NCI-H345 treated with DMSO at 0.1 percent for 48 hours (cell line): ENCODE data around the gene PTCH2.

Experiments used
- DNase-seq: peaks from one replicate; lab custom pipeline; 2025; ENCODE audit not compliant: unreplicated experiment; lab: John Stamatoyannopoulos, UW

The PTCH2 gene

GRCh38 chr1:44784094-44785028, 58.7 kb downstream of the PTCH2 start:
- DNase-seq = no peak

GRCh38 chr1:44783697-44784093, 59.4 kb downstream of the PTCH2 start:
- no peak for DNase-seq

GRCh38 chr1:44780583-44781121, 62.4 kb downstream of the PTCH2 start:
- DNase-seq = no peak

- no peak for DNase-seq
These were observed 64.1 kb downstream of the PTCH2 start for GRCh38 chr1:44778705-44779576.

- no peak for DNase-seq
These were observed 65.0 kb downstream of the PTCH2 start for GRCh38 chr1:44777969-44778635.

- no peak for DNase-seq
These were observed 65.5 kb downstream of the PTCH2 start for GRCh38 chr1:44777547-44777946.

GRCh38 chr1:44776730-44777068, 66.4 kb downstream of the PTCH2 start:
- no peak for DNase-seq

- no peak for DNase-seq
These were observed 66.9 kb downstream of the PTCH2 start for GRCh38 chr1:44775930-44776729.

GRCh38 chr1:44775078-44775929, 67.7 kb downstream of the PTCH2 start, which contains the start of gene RPS8:
Gene RPS8, plus strand, starts transcription at chr1:44775540. Its CDS starts 57 bp downstream, at chr1:44775597.
- peak; percentile 83 for DNase-seq
